Nephron (organoid): ENCODE measurements around the gene FGF23.

Source experiments
- H3K27ac Mint-ChIP-seq, 3 experiments: 2 replicates each; pipeline ENCODE4 v1.8.0; 2020; ENCODE audit warnings: mixed read lengths in 3 of 3, mild to moderate bottlenecking in 2 of 3, moderate library complexity in 1 of 3
- H3K27me3 Mint-ChIP-seq: 2 replicates; pipeline ENCODE4 v1.8.0; 2021; ENCODE audit warnings: low read depth, mild to moderate bottlenecking, moderate library complexity, mixed read lengths
- H3K36me3 Mint-ChIP-seq: 2 replicates; pipeline ENCODE4 v1.8.0; 2020; ENCODE audit warnings: low read depth, mixed read lengths
- H3K4me1 Mint-ChIP-seq: 2 replicates; pipeline ENCODE4 v1.8.0; 2020; ENCODE audit warnings: mixed read lengths
- H3K4me3 Mint-ChIP-seq, 3 experiments: 2 replicates each; pipeline ENCODE4 v1.8.0; 2020; ENCODE audit warnings: mild to moderate bottlenecking in 3 of 3, mixed read lengths in 3 of 3, moderate library complexity in 2 of 3
- H3K9me3 Mint-ChIP-seq: 2 replicates; pipeline ENCODE4 v1.8.0; 2020; ENCODE audit warnings: mixed read lengths
- TF ChIP-seq, protein P1 (sequence below), 3 experiments: fragments of 200-600 bp; sonication (generic); IDR thresholded peaks; one replicate each; pipeline ENCODE4 v1.5.0; 2021; ENCODE audit warnings: antibody characterized with exemption in 3 of 3; ENCODE audit not compliant: unreplicated experiment in 3 of 3

Gene FGF23

DNA sequence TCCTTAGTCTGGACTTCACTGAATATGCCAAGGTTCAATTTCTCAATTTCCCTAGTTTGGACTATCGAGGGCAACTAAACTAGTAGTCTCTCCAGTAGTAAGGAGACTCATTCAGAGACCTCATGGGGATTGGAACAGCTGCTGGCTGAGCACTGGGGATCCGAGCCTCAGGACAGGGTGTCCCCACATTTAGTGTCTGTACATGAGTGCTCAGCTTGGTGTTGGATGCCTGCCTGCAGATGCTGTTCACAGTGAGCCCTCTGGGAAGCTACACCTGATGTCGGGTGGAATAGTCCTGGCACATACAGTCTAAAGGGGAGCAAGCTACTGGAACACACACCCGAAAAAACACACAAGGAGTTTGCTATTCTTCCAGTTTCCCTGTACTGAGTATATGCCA lies 820 bp upstream of the FGF23 start:
- no peaks in the 10 kb centered on the region for H3K9me3 Mint-ChIP-seq
- TF ChIP-seq, protein P1, sequence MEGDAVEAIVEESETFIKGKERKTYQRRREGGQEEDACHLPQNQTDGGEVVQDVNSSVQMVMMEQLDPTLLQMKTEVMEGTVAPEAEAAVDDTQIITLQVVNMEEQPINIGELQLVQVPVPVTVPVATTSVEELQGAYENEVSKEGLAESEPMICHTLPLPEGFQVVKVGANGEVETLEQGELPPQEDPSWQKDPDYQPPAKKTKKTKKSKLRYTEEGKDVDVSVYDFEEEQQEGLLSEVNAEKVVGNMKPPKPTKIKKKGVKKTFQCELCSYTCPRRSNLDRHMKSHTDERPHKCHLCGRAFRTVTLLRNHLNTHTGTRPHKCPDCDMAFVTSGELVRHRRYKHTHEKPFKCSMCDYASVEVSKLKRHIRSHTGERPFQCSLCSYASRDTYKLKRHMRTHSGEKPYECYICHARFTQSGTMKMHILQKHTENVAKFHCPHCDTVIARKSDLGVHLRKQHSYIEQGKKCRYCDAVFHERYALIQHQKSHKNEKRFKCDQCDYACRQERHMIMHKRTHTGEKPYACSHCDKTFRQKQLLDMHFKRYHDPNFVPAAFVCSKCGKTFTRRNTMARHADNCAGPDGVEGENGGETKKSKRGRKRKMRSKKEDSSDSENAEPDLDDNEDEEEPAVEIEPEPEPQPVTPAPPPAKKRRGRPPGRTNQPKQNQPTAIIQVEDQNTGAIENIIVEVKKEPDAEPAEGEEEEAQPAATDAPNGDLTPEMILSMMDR (IDR thresholded peaks at IDR 0.05; ENCODE audit: unreplicated experiment in 3 of 3): no peak
- H3K4me3 Mint-ChIP-seq: no peak overlapping the region
- H3K36me3 Mint-ChIP-seq: no peaks in the 10 kb centered on the region
- H3K27me3 Mint-ChIP-seq: peaks cover 18% of the 10 kb centered on the region
- no peaks in the 10 kb centered on the region for H3K4me1 Mint-ChIP-seq
- no peak overlapping the region for H3K27ac Mint-ChIP-seq

DNA sequence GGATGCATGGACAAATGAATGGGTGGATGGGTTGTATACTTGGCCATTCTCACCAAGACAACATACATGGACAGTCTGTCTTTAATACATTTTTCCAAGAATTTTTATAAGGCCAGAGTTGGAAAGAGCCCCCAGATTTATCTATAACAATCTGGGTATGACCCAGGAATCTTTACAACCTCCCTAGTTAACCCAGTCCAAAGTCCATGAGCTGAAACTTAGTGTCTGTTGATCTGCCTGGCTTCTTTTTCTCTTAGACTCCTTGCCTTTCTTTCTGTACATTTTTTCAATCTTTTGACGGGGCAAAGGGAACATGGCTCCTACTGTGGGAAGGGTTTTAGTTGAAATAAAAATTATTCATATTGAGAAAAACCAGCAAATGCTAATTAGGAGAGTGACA lies 740 bp downstream of the FGF23 start:
- no peak overlapping the region for H3K4me3 Mint-ChIP-seq
- H3K9me3 Mint-ChIP-seq: no peaks in the 10 kb centered on the region
- no peaks in the 10 kb centered on the region for H3K36me3 Mint-ChIP-seq
- H3K4me1 Mint-ChIP-seq: no peaks in the 10 kb centered on the region
- H3K27me3 Mint-ChIP-seq: peaks cover 29% of the 10 kb centered on the region
- TF ChIP-seq, protein P1 (IDR thresholded peaks at IDR 0.05; ENCODE audit: unreplicated experiment in 3 of 3): no peak
- H3K27ac Mint-ChIP-seq: no peak overlapping the region

DNA sequence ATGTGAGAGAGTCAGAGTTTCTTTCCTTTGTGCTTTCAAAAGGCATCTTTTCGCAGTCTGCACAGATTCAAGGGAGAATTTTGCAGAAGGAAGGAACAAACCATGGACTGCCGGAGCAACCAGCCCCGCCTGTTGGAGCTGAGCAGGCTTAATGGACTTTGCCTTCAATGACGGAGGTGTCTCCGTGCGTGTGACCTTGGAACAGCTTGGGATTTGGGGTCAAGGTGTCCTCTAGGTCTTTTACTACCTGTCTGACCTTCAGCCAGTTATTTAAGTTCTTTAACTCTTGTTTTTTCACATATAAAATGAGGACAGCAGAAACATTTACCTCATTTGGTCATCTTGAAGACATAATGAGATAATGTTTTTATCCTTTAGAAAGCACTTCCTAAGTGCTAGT lies 4.1 kb downstream of the FGF23 start:
- H3K4me1 Mint-ChIP-seq: no peaks in the 10 kb centered on the region
- no peaks in the 10 kb centered on the region for H3K36me3 Mint-ChIP-seq
- H3K27me3 Mint-ChIP-seq: peaks cover 32% of the 10 kb centered on the region
- no peak overlapping the region for H3K27ac Mint-ChIP-seq
- no peak overlapping the region for H3K4me3 Mint-ChIP-seq
- TF ChIP-seq, protein P1 (IDR thresholded peaks at IDR 0.05; ENCODE audit: unreplicated experiment in 3 of 3): no peak
- no peaks in the 10 kb centered on the region for H3K9me3 Mint-ChIP-seq

DNA sequence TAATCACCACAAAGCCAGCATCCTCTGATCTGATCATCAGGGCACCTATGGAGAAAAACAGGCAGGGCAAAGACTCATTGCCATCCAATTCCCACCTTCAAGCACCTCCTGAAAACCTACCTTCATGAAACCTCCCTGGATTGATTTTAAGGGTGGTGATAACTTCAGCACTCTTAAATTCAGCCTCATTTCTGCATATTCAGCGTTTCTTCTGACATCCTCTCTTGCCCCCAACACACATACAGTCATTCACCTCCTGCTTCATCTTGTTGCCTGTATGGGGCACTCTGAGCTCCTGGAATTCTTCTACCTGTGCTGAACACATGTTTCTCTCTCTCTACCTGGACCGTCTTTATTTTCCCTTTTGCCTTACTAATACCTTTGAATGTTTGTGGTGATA lies 6.9 kb downstream of the FGF23 start:
- peaks cover 24% of the 10 kb centered on the region for H3K27me3 Mint-ChIP-seq
- H3K27ac Mint-ChIP-seq: no peak overlapping the region
- TF ChIP-seq, protein P1 (IDR thresholded peaks at IDR 0.05; ENCODE audit: unreplicated experiment in 3 of 3): no peak
- no peaks in the 10 kb centered on the region for H3K9me3 Mint-ChIP-seq
- H3K4me1 Mint-ChIP-seq: no peaks in the 10 kb centered on the region
- no peak overlapping the region for H3K4me3 Mint-ChIP-seq
- H3K36me3 Mint-ChIP-seq: no peaks in the 10 kb centered on the region

DNA sequence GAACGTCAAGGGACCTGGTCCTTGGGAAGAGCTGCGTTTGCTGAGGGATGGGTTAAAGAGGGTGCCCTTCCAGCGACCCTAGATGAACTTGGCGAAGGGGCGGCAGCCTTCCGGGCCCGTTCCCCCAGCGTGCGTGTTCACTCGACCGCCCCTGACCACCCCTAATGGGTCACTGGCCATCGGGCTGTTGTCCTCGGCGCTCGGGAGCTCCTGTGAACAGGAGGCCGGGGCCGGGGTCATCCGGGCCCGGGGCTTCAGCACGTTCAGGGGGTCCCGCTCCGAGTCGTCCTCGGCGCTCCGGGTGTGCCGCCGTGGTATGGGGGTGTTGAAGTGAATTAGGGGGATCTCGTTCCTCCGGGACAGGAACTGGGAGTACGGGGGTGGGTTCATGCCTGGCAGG lies 9.2 kb downstream of the FGF23 start:
- Mint-ChIP-seq H3K27me3 (peaks cover 36% of the 10 kb centered on the region), H3K36me3 (no peaks in the 10 kb centered on the region), H3K4me3 (no peak overlapping the region), H3K4me1 (no peaks in the 10 kb centered on the region), H3K27ac (no peak overlapping the region), H3K9me3 (no peaks in the 10 kb centered on the region)
- TF ChIP-seq, protein P1 (IDR thresholded peaks at IDR 0.05; ENCODE audit: unreplicated experiment in 3 of 3): no peak

DNA sequence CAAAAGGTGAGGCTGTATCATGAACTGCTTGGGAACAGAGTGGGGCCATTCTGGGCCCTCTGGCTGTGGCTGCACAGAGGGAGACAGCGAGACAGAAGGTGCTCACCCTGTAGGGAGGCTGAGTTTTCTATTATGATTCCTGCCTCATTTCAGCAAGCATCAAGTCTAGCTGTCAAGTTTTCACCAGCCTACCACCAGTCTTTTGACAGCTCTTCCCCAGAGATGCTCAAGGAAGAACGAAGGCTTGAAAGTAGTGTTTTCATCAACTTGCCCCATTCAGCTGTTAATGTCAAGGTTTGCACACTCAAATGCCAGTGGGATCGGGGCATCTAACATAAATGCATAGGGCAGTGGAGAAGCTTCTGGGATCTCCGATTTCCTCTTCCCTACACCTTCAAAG lies 10.0 kb downstream of the FGF23 start:
- H3K36me3 Mint-ChIP-seq: no peaks in the 10 kb centered on the region
- TF ChIP-seq, protein P1 (IDR thresholded peaks at IDR 0.05; ENCODE audit: unreplicated experiment in 3 of 3): no peak
- no peaks in the 10 kb centered on the region for H3K4me1 Mint-ChIP-seq
- H3K27me3 Mint-ChIP-seq: peaks cover 32% of the 10 kb centered on the region
- H3K27ac Mint-ChIP-seq: no peak overlapping the region
- no peak overlapping the region for H3K4me3 Mint-ChIP-seq
- no peaks in the 10 kb centered on the region for H3K9me3 Mint-ChIP-seq
